NCI-H187 treated with DMSO at 0.1 percent for 48 hours (cell line): ENCODE results near the gene RBM20.

Experiments used
- DNase-seq: peaks from one replicate; lab custom pipeline; 2025; lab: John Stamatoyannopoulos, UW

The RBM20 gene

GRCh38 chr10:110834629-110835301 is 190.6 kb downstream of the RBM20 start:
- no peak for DNase-seq

DNA sequence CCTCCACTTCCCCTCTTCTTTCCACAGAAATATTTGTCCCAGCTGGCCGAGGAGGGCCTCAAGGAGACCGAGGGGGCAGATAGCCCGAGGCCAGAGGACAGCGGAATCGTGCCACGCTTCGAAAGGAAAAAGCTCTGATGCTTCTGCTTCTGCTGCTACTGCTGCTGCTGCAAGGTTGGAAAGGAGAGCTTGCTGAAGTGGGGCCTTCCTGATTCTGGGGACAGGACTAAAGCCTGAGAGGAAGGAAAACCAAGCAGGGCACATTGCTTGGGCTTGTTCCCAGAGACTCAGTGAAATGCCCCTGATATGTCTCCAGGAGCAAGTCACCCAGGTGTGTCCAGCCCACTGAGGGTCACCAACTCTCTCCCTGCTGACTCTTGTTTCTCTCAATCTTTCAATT is 191.7 kb downstream of the RBM20 start:
- no peak for DNase-seq

- no peak for DNase-seq
These were observed 192.6 kb downstream of the RBM20 start for GRCh38 chr10:110836706-110837105.

- no peak for DNase-seq
These were observed 193.5 kb downstream of the RBM20 start for GRCh38 chr10:110837418-110838171.

DNA sequence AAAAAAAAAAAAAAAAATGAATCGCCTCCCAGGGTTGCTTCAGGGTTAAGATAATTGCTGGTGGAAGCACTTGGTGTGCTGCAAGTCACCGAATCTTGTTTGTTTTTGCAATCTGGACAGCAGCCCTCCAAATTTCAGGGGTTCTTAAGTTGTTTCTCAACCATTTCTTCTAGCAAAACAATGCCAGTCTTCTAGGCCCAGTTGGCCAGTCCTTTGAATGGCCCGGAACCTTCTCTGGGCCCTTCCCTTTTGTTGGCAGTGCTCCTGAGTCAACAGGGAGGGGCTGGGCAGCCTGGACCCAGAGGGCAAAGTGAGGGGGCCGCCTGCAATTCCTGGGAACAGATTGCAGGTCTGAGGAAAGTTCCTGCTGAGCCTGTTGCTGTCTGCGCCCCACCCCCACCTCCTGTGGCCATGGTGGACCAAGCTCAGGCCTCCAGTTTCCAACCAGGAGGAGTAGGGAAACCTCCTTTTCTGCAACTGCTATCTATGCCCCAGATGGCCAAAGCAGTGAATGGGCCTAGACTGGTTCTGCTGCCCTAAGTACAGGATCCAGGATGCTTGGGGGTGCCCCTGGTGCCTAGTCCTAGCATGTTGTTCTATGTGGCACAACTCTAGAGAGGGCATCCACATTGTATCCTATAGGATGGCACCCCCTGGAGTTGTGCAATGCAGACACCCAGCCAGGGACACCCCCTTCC is 196.2 kb downstream of the RBM20 start:
- DNase-seq, result no peak

DNA sequence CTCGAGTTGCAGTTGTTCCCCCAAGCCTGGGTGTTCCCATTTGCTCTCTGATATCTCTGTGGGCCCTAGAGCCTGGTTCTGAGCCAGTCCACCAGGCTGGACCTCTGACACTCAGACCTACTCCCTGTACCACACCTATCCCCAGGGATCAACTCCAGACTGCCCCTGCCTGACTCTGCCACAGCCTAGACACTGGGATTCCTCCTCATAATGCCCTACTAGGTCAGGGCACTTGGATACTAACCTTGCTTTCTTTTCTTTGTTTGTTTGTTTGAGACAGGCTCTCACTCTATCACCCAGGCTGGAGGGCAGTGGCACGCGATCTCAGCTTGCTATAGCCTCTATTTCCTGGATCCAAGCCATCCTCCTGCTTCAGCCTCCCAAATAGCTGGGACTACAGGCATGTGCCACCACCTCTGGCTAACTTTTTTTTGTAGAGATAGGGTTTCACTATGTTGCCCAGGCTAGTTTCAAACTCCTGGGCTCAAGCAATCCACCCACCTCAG is 196.8 kb downstream of the RBM20 start:
- no peak for DNase-seq

DNA sequence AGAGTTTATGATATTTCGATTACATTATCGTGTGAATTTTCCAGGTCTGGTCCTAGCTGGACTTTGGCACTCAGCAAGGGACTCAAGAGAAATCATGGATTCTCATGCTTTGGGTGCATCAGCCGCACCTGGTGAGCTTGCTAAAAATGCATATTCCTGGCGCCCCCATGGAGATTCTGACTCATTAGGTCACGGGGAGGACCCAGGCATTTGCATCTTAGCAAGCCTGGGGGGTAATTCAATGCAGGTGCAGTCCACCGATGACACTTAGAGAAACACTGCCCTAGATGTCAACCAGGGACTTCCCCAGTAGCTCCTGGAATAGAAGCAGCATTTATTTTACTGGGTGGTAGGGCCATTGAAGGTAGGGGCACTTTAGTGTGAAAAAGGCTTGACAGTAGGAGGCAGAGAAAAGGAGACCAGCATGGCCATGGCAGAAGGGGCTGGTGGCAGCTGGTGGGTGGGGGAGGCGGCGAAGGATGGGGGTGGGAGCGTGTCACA is 197.7 kb downstream of the RBM20 start:
- no peak for DNase-seq

GRCh38 chr10:110842326-110842904 is 198.3 kb downstream of the RBM20 start:
- no peak for DNase-seq

- DNase-seq, result no peak
These were observed 198.9 kb downstream of the RBM20 start for GRCh38 chr10:110843031-110843430.

- no peak for DNase-seq
These were observed 199.9 kb downstream of the RBM20 start for GRCh38 chr10:110843796-110844616.

- no peak for DNase-seq
These were observed 200.4 kb downstream of the RBM20 start for GRCh38 chr10:110844617-110844881.

DNA sequence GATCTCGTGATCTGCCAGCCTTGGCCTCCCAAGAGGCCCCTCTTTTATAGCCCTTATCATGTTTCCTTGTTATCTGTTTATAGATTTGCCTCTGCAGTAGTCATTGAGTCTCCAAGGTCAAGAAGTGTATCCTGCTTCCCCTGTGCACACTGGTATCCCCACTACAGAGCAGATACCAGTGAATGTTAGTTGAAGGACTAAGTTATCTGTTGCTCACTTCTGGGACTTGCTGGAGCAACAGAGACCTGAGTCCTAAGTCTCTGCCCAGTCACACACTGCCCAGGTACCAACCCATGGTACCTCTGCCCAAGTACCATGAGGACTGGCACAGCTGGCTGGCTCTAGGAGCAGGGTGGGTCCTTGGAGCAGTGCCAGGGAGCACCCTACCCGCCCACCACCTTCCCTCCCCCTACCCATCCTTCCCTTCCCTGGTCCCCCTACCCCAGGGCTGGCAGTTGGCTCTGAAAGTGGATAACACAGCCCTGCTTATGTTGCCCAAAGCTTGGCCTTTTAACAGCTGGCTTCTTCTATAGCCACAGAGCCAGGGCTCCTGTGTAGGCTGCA is 201.1 kb downstream of the RBM20 start:
- DNase-seq, result no peak

DNA sequence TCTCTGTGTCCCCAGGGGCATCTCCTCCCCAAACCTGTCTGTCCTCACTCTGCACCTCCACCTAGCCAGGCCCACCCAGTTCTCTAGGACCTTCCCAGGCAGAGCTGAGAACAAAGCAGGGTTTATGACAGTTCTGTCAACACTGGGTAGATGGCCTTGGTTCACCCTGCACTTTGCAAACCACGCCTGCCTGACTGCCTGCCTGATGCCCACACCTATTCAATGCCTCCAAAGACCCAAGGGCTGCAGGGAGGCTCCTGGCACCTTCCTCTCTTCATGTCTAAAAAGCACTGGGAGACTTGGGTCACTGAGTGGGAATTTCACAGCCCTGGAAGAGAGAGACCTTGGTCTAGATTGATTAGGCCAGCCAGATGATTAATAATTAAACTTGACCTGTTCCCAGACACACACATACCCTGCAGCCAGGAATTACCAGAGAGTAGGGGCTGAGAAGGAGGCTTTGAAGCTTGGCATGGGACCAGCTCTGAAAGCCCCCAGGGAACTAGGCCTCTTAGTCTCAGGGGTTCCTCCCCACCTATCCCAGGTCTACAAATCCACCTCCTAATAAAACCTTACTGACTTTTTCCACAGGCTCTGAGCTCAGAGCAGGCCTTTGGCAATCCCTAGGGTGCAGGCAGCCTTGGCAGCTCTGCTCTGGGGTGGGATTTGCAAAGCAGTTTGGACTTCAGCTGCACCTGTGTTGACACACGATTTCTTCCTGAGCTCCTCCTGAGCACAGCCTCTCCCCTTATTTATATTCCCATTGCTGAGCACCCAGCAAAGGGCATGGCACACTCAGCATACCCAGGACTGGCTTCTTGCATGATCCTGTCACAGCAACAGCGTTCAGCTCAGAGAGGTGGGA is 201.9 kb downstream of the RBM20 start:
- DNase-seq, result no peak

DNA sequence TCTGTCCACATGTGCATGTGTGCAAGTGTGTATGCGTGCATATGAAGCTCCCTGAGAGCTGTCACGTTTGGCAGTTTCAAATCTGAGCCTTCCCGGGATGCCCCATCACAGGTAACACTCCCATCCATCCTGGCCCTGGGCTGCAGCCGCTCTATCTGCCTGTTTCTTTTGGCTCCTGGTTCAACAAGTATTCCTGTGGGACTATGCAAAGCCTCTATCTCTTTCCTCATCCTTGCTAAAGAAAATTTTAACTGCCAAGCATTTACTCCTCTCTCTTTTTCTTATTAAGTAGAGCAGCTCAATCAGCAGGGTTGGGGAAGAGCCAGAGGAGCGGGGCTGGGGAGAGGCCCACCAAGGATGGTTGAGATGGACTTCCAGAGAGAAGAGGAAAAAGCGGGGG is 203.2 kb downstream of the RBM20 start:
- DNase-seq, result no peak

DNA sequence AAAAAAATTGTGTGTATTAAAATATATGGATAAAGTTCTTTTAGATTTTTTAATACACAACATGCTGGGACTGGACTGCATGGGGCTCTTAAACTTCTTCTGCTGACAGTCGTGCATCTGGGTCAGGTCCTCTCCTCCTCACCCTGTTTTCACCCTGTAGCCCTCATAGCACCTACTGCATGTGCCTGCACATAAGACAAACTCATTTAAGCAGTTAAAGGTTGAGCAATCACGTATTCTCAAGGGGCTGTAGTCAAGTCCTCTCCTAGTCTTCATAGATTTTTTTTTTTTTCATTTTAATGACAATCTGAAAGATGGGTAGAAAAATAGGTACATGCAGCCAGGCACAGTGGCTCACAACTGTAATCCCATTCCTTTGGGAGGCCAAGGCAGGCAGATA is 204.0 kb downstream of the RBM20 start:
- DNase-seq, result no peak

GRCh38 chr10:110850099-110850498 is 206.0 kb downstream of the RBM20 start:
- no peak for DNase-seq

DNA sequence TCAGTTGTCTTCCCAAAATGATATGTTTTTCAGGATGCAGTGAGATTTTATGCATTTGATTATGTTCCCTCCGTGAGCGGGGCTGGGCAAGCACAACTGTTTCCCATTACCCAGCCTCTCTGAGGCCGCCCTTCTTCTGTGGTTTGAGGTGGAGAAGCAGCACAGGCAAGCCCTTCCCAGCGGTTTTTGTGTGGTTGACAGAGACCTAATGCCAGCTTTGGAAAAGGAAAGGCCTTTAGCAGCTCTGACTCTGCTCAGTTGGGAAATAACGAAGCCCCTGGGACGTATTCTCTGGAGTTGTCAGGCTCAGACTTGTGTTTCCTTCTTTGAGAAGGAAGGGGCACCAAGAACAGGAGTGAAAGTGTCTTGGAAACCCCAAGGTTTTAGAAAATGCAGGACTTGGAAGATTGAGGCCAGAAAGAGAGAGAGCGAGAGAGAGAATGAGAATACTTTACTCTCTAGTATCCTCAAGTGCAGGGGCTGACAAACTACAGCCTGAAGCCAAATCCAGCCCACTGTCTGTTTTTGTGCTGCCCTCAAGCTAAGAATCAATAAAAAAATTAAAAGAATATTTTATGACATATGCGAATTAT is 207.0 kb downstream of the RBM20 start:
- no peak for DNase-seq

DNA sequence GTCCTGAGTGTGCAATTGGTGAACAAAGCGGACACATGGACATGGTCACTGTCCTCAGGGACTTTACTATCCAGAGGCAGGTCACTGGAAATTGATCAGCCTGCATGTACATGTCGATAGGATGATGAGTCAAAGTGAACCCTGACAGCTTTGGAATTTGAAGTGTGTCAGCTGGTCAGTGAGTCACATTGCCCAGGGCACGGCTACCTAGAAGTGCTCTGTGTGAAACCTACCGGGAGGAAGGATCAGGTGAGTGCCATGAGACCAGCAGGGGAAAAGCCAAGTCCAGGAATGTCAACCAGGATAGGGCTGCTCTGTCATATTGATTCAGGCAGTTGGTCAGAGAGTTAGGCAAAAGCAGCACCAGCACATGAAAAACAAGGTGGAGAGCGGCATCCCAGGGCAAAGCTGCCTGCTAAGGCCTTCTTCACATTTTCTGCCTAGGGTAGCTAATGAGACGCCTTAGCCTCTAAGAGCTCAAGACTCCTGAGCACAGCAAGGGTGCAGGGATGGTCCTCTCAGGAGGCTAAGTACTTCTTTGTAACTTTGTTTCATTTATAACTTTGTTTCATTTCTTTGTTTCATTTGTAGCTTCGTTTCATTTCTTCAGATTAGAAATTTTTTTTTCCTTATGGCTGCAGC is 208.2 kb downstream of the RBM20 start:
- DNase-seq, result no peak

- DNase-seq, result no peak
These were observed 208.8 kb downstream of the RBM20 start for GRCh38 chr10:110852947-110853346.
